Panc1 (cell line): Measurements from ENCODE around the gene C2CD3. TPM values are rescaled to one million over a fixed set of nuclear protein-coding genes. Genes with fewer than 3 reads are reported as not detected.

Experiments used
- ATAC-seq: fragments of 200-7000 bp; cut with Tn5 transposase; 2 replicates; pipeline ENCODE4 v1.9.1; 2020; ENCODE audit warnings: mild to moderate bottlenecking, moderate library complexity
- BruUV-seq: library from RNA; stranded (reverse); fragments of 400-500 nt; replicated peaks from 2 replicates; lab custom pipeline; 2021; lab: Mats Ljungman, UMichigan
- CTCF ChIA-PET: fragments of 300-600 bp; sonication (Branson Sonifier 250); formaldehyde crosslinking; loops from one replicate; lab custom pipeline; 2022; ENCODE audit warnings: antibody characterized with exemption; lab: Charles Lee
- POLR2A ChIA-PET: fragments of 300-600 bp; sonication (Branson Sonifier 250); formaldehyde crosslinking; loops from one replicate; lab custom pipeline; 2022; ENCODE audit warnings: antibody characterized with exemption; lab: Charles Lee
- DNase-seq: peaks from one replicate; pipeline ENCODE4 v3.0.0-alpha.2; 2010; ENCODE audit warnings: low read depth, low spot score
- H3K27ac ChIP-seq: 2 replicates; pipeline ENCODE4 v1.5.1; 2011; ENCODE audit warnings: mild to moderate bottlenecking, low read length, inconsistent platforms
- H3K27me3 ChIP-seq: fragments of 200-500 bp; sonication (Bioruptor generic); 2 replicates; pipeline ENCODE4 v1.6.0; 2014; ENCODE audit warnings: low read length, inconsistent platforms; ENCODE audit not compliant: control insufficient read depth, insufficient read depth
- H3K36me3 ChIP-seq: fragments of 200-500 bp; sonication (Bioruptor generic); 2 replicates; pipeline ENCODE4 v1.5.1; 2014; ENCODE audit warnings: inconsistent platforms, mild to moderate bottlenecking, low read length, moderate library complexity; ENCODE audit not compliant: control insufficient read depth, insufficient read depth
- H3K4me1 ChIP-seq: 2 replicates; pipeline ENCODE4 v1.5.1; 2011; ENCODE audit warnings: inconsistent platforms, mild to moderate bottlenecking, low read length, moderate library complexity; ENCODE audit not compliant: control insufficient read depth, insufficient read depth
- H3K4me3 ChIP-seq, 2 experiments: 2 replicates each; pipeline ENCODE4 v1.5.1; 2011 to 2012; ENCODE audit warnings: low read depth in 2 of 2, low read length in 2 of 2, mild to moderate bottlenecking in 2 of 2, inconsistent platforms in 1 of 2, moderate library complexity in 1 of 2
- H3K9me3 ChIP-seq: fragments of 200-500 bp; sonication (Bioruptor generic); 2 replicates; pipeline ENCODE4 v1.5.1; 2014; ENCODE audit warnings: low read depth, mild to moderate bottlenecking, inconsistent platforms, low read length, moderate library complexity; ENCODE audit not compliant: control insufficient read depth, insufficient read depth
- CTCF ChIP-seq: fragments of 450-650 bp; IDR thresholded peaks from 2 replicates; pipeline ENCODE4 v1.5.1; 2017; ENCODE audit warnings: mild to moderate bottlenecking
- POLR2AphosphoS5 ChIP-seq: IDR thresholded peaks from 2 replicates; pipeline ENCODE4 v1.6.1; 2012; ENCODE audit warnings: mild to moderate bottlenecking, low read depth, low read length, moderate library complexity
- SIN3A ChIP-seq: IDR thresholded peaks from 2 replicates; pipeline ENCODE4 v1.6.1; 2012; ENCODE audit warnings: low read depth, mild to moderate bottlenecking, low read length, moderate library complexity, borderline replicate concordance; ENCODE audit not compliant: insufficient read depth
- TCF7L2 ChIP-seq: IDR thresholded peaks from 2 replicates; pipeline ENCODE4 v1.6.1; 2011; ENCODE audit warnings: mild to moderate bottlenecking, low read depth, low read length, inconsistent platforms
- in situ Hi-C: cut with HindIII; loops from 2 replicates; pipeline ENCODE4 v1.10.0; 2016; ENCODE audit warnings: low sequenced_read_pairs, low pct_unique_long_range_greater_than_20kb
- intact Hi-C: fragments of 100-400 bp; cut with micrococcal nuclease; formaldehyde crosslinking; loops from one replicate; pipeline ENCODE4 v1.10.0; 2022; ENCODE audit not compliant: unreplicated experiment
- total RNA-seq: library from RNA; stranded (reverse); gene quantifications from one replicate; pipeline ENCODE4 v1.2.1, GENCODE V29; 2021; ENCODE audit not compliant: unreplicated experiment
- TF ChIP-seq, protein P1 (sequence below), 2 experiments: IDR thresholded peaks; 2 replicates each; pipeline ENCODE4 v1.6.1; 2011 to 2012; ENCODE audit warnings: low read depth in 2 of 2, control low read depth in 1 of 2, low read length in 1 of 2, mild to moderate bottlenecking in 1 of 2, moderate library complexity in 1 of 2; ENCODE audit not compliant: insufficient read depth in 1 of 2

Gene C2CD3
- total RNA-seq, 1 experiment from 2014 or later: 51.8 TPM

- DNase-seq (no peak), ATAC-seq (no peak)
- no TSS peak for BruUV-seq
- in situ Hi-C loops (no loop called here), intact Hi-C loops (no loop called here)
- H3K9me3 ChIP-seq: no peaks in the 10 kb centered on the region
- H3K36me3 ChIP-seq: 0 out of 2 replicates have a peak, but pooled peaks cover 2% of the 10 kb centered on the region
- no peaks in the 10 kb centered on the region for H3K4me1 ChIP-seq
- TF ChIP-seq CTCF (no peak), SIN3A (no peak), POLR2AphosphoS5 (no peak), TCF7L2 (no peak)
- TF ChIP-seq, protein P1, sequence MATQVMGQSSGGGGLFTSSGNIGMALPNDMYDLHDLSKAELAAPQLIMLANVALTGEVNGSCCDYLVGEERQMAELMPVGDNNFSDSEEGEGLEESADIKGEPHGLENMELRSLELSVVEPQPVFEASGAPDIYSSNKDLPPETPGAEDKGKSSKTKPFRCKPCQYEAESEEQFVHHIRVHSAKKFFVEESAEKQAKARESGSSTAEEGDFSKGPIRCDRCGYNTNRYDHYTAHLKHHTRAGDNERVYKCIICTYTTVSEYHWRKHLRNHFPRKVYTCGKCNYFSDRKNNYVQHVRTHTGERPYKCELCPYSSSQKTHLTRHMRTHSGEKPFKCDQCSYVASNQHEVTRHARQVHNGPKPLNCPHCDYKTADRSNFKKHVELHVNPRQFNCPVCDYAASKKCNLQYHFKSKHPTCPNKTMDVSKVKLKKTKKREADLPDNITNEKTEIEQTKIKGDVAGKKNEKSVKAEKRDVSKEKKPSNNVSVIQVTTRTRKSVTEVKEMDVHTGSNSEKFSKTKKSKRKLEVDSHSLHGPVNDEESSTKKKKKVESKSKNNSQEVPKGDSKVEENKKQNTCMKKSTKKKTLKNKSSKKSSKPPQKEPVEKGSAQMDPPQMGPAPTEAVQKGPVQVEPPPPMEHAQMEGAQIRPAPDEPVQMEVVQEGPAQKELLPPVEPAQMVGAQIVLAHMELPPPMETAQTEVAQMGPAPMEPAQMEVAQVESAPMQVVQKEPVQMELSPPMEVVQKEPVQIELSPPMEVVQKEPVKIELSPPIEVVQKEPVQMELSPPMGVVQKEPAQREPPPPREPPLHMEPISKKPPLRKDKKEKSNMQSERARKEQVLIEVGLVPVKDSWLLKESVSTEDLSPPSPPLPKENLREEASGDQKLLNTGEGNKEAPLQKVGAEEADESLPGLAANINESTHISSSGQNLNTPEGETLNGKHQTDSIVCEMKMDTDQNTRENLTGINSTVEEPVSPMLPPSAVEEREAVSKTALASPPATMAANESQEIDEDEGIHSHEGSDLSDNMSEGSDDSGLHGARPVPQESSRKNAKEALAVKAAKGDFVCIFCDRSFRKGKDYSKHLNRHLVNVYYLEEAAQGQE (IDR thresholded peaks at IDR 0.05; ENCODE audit: insufficient read depth in 1 of 2, low read depth in 2 of 2, low read length in 1 of 2): no peak
- no peak overlapping the region for H3K27ac ChIP-seq
- H3K27me3 ChIP-seq: no peaks in the 10 kb centered on the region
- ChIA-PET CTCF (no interaction called here), POLR2A (no interaction called here)
- no peak overlapping the region for H3K4me3 ChIP-seq
Observed at GRCh38 chr11:74037309-74037708, 133.5 kb downstream of the C2CD3 start.

DNA sequence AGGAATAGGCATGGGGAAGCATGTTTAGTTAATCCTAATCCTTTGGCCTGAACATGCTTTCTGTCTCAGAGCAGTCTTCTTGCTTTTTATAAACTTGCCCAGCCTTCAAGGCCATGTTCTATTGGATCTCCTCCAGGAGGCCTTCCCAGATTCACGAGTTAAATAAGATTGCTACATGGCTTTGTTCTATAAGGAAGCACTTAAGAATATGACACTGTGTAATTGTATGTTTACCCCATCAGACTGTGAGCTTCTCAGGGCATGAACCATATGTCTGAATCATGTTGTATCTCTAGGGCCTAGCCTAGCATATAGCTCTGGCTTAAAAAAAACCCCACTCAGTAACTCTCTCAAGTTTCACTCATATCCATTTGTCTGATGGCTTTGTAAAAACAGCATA, 135.5 kb downstream of the C2CD3 start:
- DNase-seq: no peak
- Histone ChIP-seq H3K36me3 (no peaks in the 10 kb centered on the region), H3K4me3 (no peak overlapping the region), H3K27ac (no peak overlapping the region), H3K4me1 (no peaks in the 10 kb centered on the region), H3K27me3 (no peaks in the 10 kb centered on the region), H3K9me3 (no peaks in the 10 kb centered on the region)
- intact Hi-C loops: no loop called here
- TF ChIP-seq, protein P1 (IDR thresholded peaks at IDR 0.05; ENCODE audit: insufficient read depth in 1 of 2, low read depth in 2 of 2, low read length in 1 of 2): no peak
- no peak for TF ChIP-seq SIN3A
- BruUV-seq: no TSS peak
- in situ Hi-C loops: no loop called here
- ATAC-seq: no peak
- ChIA-PET CTCF (no interaction called here), POLR2A (no interaction called here)
